ENCODE data around the gene LHFPL3.

The LHFPL3 gene

GRCh38 chr7:104791080-104791479 lies 462.7 kb downstream of the LHFPL3 start:
- in situ Hi-C loops (cut with MboI; ENCODE audit: low sequenced_read_pairs) = no loop called here

GRCh38 chr7:104793066-104793465 lies 464.7 kb downstream of the LHFPL3 start:
- in situ Hi-C loops (cut with MboI; ENCODE audit: low sequenced_read_pairs) = no loop called here

GRCh38 chr7:104794154-104794553 lies 465.8 kb downstream of the LHFPL3 start:
- in situ Hi-C loops (cut with MboI; ENCODE audit: low sequenced_read_pairs) = no loop called here

- in situ Hi-C loops (cut with MboI; ENCODE audit: low sequenced_read_pairs) = no loop called here
These were observed 466.2 kb downstream of the LHFPL3 start for GRCh38 chr7:104794589-104794988.

GRCh38 chr7:104795086-104795485 lies 466.7 kb downstream of the LHFPL3 start:
- in situ Hi-C loops (cut with MboI; ENCODE audit: low sequenced_read_pairs) = no loop called here

GRCh38 chr7:104795616-104796398 lies 467.4 kb downstream of the LHFPL3 start:
- in situ Hi-C loops (cut with MboI; ENCODE audit: low sequenced_read_pairs) = no loop called here

GRCh38 chr7:104800307-104800706 lies 471.9 kb downstream of the LHFPL3 start:
- in situ Hi-C loops (cut with MboI; ENCODE audit: low sequenced_read_pairs) = no loop called here

- in situ Hi-C loops (cut with MboI; ENCODE audit: low sequenced_read_pairs) = no loop called here
These were observed 472.6 kb downstream of the LHFPL3 start for GRCh38 chr7:104801022-104801421.

- in situ Hi-C loops (cut with MboI; ENCODE audit: low sequenced_read_pairs) = no loop called here
These were observed 475.5 kb downstream of the LHFPL3 start for GRCh38 chr7:104803931-104804330.

GRCh38 chr7:104804696-104805095 lies 476.3 kb downstream of the LHFPL3 start:
- in situ Hi-C loops (cut with MboI; ENCODE audit: low sequenced_read_pairs) = no loop called here

GRCh38 chr7:104805449-104806317 lies 477.3 kb downstream of the LHFPL3 start:
- in situ Hi-C loops (cut with MboI; ENCODE audit: low sequenced_read_pairs) = no loop called here

- in situ Hi-C loops (cut with MboI; ENCODE audit: low sequenced_read_pairs) = no loop called here
These were observed 479.3 kb downstream of the LHFPL3 start for GRCh38 chr7:104807671-104808070.

GRCh38 chr7:104809906-104810305 lies 481.5 kb downstream of the LHFPL3 start:
- in situ Hi-C loops (cut with MboI; ENCODE audit: low sequenced_read_pairs) = no loop called here

GRCh38 chr7:104814126-104814525 lies 485.7 kb downstream of the LHFPL3 start:
- in situ Hi-C loops (cut with MboI; ENCODE audit: low sequenced_read_pairs) = no loop called here

- in situ Hi-C loops (cut with MboI; ENCODE audit: low sequenced_read_pairs) = no loop called here
These were observed 486.4 kb downstream of the LHFPL3 start for GRCh38 chr7:104814671-104815400.

- in situ Hi-C loops (cut with MboI; ENCODE audit: low sequenced_read_pairs) = no loop called here
These were observed 488.1 kb downstream of the LHFPL3 start for GRCh38 chr7:104816537-104816936.

- in situ Hi-C loops (cut with MboI; ENCODE audit: low sequenced_read_pairs) = no loop called here
These were observed 490.8 kb downstream of the LHFPL3 start for GRCh38 chr7:104818961-104819880.

- in situ Hi-C loops (cut with MboI; ENCODE audit: low sequenced_read_pairs) = no loop called here
These were observed 492.6 kb downstream of the LHFPL3 start for GRCh38 chr7:104820836-104821535.

- in situ Hi-C loops (cut with MboI; ENCODE audit: low sequenced_read_pairs) = no loop called here
These were observed 494.8 kb downstream of the LHFPL3 start for GRCh38 chr7:104823177-104823576.

- in situ Hi-C loops (cut with MboI; ENCODE audit: low sequenced_read_pairs) = no loop called here
These were observed 496.7 kb downstream of the LHFPL3 start for GRCh38 chr7:104825099-104825498.
